GM19240 (cell line): Measurements from ENCODE around the gene AUH.

Source experiments
- DNase-seq: peaks from one replicate; pipeline ENCODE4 v3.0.0; 2011; ENCODE audit warnings: low spot score; ENCODE audit not compliant: insufficient read length

AUH gene

DNA sequence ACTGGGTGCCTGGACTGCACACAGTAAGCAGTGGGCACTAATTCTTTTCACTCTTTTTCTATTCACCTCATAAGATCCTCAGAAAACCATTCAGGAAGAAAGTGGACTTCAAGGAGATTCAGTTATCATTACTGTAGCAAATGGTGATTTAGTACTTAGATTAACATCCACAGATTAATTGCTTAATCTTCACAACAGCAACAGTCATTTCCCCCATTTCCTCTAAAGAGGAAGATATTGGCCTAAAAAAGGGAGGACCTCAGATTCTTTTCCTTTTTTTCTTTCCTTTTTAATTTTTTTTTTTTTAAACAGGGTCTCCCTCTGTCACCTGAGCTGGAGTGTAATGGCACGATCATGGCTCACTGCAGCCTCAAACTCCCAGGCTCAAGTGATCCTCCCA lies 64.4 kb downstream of the AUH start:
- no peak for DNase-seq

DNA sequence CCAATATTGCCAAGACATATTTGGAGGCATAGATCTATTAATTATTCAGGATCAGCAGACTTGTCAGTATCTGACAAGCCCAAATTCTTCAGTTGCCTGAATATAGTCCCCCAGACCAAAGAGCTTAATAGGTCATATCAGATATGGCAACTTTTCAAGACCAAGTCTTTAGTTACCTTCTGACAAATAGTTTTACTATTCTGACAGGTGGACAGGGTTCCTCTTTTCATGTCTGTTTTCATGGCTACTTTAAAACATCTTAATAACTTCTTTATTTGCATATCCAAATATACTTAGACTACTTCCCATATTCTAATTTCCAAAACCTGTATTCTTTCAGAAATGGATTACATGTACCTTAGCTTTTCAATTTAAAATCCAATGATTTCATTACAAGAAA lies 65.4 kb downstream of the AUH start:
- DNase-seq = no peak

DNA sequence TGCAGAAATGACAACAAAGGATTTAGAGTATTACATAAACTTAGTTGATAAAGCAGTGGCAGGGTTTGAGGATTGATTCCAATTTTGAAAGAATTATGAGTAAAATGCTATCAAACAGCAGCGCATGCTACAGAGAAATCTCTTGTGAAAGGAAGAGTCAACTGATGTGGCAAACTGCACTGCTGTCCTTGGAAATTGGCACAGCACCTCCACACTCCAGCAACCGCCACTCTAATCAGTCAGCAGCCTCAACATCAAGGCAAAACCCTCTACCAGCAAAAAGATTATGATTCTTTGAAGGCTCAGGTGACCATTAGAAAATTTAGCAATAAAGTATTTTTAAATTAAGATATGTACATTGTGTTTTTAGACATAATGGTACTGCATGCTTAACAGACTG lies 66.4 kb downstream of the AUH start:
- DNase-seq = no peak

DNA sequence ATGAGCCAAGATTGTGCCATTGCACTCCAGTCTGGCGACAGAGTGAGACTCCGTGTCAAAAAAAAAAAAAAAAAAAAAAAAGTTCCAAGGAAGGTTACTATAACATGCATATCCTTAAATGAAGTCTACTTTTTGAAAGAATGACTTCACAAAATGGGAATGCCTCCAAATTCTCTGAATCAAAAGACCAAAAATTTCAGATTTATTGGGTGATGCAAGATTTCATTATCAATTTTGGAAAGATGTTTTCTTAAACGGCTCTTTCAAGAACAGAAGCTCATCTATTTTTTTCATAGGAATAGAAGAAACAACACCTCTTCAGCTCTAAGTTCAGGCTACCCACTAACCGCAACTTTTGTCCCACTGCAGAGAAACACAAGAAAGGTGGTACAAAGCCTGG lies 69.9 kb downstream of the AUH start:
- no peak for DNase-seq

DNA sequence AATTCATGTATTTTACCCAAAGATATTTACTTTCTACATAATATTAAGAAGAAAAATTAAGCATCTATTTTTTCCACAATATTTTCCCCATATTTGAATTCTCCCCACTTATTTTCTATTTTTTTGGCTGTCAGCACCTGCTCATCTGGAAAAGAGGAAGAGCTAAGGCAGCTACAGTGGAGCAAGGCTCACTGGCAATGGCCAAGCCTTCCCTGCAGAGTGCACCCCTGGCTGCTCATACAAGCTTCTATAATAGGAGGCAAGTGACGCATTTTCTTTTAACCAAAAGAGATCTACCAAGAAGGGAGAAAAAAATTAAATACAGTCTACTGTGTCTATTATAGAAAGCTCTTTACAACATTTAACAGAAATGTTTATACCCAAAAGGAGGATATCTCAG lies 72.5 kb downstream of the AUH start:
- no peak for DNase-seq

DNA sequence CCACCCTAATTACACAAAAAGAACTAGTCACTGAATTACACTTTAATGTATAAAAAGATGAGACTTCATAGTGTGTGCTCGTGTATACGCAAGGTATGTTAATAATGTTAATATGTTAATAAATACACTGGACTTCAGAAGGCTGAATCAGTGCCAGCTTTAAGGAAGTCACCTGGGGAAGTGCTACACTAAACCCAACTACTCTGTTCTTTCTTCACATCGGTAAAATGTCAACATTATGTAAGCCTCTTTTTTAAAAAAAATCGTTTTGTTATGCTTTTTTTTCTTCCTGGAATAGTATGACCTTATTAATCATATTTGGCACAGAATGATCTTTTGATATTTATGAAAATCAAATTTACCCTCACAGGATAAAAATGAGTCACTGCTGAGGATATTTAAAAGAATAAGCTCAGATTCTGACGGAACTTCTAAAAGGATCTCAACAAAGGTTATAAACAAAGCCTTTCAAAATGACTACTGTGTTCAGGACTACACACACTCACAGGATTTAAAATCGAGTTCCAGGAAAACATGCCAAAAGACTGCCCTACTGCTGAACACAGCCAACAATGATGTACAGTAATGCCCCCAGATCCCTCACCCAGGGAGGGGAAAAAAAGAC lies 75.9 kb downstream of the AUH start:
- DNase-seq = no peak

DNA sequence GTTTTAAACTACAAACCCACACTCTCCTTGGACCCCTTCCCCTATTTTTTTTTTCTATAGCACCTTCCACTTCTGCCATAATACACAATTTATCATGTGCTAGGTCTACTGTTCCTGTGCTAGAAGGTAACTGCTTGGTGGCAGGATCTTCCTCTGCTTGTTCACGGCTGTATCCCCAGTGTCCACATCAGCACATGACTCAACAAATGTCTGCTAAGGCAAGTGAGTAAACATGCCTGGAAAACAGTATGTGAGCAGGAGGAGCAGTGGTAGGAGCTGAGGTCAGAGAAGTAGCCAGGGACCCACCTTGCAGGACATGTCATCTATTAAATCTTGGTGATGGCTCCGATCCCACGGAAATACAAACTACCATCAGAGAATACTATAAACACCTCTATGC lies 79.4 kb downstream of the AUH start:
- no peak for DNase-seq

DNA sequence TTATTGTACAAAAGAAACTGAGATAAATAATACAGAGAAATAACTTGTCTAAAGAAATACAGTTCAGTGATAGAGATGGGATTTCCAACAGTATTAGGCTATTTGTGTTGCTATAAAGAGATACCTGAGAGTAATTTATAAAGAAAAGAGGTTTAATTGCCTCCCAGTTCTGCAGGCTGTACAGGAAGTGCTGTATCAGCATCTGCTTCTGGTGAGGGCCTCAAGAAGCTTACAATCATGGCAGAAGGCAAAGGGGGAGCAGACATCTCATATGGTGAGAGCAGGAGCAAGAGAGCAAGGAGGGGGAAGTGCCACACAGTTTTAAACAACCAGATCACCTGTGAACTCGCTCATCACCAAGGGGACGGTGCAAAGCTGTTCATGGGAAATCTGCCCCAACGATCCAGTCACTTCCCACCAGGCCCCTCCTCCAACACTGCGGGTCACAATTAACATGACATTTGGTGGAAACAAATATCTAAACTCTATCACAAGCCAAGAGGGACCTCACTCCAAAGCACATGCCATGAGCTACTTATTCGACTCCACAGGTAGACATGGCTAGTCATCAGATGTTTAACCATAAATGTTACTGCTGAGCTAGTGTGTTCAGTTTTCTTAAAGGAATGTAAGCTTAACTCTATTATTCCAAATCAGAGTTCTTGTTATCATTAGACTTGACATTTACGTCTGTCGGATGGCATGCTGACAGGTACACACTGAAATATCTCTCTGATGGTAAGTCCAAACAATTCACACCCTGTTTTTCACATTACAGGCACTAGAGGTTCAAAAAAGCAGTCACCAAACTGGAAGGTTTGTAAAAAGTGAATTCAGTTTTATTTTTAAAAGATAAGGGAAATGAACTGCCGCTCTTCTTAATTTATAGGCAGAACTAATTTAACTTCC lies 82.2 kb downstream of the AUH start:
- no peak for DNase-seq

DNA sequence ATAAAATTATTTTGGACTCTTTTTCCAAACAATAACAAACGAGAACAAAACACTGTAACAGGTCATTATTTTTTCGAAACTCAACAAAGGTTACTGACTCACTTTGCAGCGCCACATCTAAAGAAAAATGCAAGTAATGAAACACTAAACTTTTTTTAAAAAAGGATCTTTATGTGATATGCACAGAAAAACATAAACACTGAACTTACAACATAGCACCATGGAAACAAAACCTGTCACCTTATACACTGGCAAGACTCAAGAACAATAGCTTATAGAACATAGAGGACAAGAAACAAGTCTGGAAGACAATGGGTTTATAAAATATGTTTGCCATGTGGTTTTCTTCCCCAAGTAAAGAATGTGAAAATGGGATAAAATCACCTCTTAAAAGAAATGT lies 85.2 kb downstream of the AUH start:
- no peak for DNase-seq

DNA sequence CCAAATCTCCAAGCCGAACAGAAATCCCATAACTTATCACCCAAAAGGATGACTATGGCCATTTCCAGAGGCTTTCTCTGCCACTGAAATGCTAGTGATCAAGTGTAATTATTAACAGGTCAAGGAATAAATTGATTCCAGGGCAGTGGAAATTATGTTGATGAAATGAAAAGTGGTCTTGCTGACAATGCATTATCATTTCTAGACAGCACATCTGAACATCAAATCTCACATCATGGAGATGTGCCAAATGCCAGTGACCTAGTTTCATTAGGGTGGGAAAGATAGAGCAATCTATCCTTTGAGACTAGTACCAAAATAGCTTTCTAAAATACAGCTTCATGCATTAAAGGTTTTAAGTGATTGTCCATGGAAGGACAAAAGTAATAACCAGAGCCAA lies 86.1 kb downstream of the AUH start:
- no peak for DNase-seq

DNA sequence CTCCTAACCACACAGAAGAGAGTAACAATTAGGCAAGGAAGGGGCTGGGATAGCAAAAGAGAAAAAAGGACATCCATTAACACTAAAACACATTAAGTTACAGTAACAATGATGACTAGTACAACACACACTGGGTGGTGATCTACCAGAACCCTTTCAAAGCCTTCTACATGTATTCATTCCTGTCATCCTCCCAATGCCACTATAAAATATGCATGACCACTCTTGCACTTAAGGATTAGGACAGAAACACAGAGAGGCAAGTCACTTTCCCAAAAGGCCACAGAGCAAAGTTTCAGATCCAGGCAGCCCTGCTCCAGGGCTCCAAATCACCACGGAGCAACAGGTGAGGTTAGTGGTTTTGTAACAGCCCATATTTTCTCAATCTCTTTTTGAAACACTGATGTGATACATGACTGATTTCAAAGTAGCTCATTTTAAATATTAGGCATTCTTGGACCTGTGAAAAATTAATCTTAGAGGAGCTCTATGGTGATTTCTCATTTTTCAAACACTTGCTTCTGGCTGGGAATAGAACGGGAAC lies 86.7 kb downstream of the AUH start:
- DNase-seq = no peak

DNA sequence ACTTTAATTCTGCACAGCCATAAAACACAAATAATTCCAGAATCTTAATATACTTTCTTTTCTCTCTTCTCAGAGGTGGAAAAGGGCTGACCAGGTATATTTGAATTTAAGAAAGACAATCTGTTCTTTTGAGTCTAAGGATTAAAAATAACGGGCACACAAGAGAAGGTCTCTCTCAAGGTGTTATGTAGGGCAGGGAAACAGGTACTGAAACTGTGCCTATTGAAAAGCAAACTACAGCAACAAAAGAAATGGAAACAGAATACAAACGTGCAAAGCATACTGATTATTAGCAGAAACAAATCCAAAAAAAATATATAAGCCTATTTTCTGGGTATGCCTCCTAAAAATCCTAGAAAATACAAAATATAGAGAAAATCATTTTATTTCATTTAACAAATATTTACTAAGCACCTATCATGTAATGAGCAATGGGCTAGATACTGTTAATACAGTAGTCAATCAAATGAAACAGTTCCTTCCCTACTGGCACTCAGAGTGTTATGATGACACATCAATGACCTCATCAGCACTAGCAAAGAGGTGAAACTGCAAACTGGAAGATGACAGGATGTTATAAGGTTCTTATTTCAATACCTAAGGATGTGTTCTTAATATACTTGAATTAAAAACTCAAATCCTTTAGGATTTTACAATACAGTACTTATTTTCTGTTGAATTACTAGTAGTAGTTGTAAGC lies 87.7 kb downstream of the AUH start:
- DNase-seq = no peak

DNA sequence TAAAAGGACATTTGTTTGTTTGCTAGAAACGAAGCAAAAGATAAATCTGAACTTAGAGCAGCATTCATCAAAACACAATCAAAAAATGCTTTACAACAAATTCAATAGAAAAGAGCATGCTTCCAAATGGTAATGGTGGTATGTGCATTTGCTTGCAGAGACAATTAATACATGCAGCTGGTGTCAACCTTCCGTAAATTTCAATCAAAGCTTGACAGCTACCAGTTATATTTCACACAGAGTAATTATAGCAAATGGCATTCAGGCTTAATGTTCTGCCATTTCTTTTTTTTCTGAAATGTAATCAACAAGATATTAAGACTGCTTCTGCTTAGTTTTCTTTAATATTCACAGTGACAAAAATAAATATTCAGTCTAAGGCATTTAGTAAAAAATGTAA lies 90.6 kb downstream of the AUH start:
- no peak for DNase-seq

DNA sequence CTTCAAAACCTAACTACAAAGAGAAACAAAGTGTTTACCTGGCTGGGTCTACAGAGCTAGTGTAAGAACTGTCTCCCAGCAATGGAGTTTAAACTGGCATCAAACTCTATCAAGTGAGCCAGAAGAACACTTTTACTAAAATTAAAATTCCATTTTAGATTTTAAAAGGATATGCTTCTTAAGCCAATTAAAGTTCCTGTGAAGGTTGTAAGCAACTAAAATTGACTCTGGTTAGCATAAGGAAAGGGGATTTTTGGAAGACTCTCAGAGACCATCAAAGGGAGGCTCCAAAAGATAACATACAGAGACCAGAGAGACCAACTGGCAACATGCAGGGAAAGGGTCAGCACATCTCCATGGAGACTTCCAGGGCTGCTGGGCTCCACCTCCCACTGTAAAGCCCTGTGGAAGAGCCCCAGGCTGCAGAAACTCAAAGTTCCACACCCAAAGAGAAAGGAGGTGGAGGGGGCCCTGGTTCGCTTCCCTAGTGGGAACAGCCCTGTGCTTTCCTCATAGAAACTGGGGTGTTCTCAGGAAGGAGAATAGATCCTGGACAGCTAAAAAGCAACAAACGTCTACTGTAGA lies 91.7 kb downstream of the AUH start:
- no peak for DNase-seq

DNA sequence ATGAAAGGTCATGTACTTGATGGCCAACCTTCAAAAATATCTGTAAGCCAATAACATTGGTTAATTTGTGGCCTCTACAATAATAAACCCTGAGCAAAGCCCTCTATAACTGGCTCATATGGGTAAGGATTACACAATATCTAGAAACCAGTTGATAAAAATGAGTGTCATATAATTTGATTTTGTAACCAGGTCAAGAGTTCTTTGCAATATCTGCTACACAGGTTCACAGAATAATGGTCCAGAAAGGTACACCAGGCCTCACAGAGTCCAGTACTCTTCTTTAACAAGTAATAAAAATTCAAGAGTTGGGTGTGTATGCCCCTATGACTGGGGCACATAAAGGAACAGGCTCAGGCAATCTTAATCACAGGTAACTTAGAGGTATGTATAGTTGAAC lies 95.3 kb downstream of the AUH start:
- no peak for DNase-seq

DNA sequence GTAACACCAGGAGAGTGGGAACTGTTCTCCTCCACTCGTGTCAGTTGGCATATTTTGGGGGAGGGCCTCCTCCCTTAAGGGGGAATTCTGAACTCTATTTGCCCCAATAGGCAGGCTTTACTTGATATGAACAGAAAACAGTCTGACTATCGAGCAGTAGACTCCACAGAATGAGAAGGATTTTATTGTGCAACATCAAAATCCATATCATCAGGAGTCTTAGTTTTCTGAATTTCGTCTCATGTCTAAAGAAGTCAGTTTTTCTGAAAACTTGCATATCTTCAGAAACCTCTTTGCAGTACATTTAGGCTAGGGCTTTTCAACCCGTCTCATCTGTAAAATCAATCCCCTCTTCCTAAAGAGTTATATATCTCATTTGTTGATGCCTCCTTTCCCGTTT lies 96.2 kb downstream of the AUH start:
- no peak for DNase-seq

DNA sequence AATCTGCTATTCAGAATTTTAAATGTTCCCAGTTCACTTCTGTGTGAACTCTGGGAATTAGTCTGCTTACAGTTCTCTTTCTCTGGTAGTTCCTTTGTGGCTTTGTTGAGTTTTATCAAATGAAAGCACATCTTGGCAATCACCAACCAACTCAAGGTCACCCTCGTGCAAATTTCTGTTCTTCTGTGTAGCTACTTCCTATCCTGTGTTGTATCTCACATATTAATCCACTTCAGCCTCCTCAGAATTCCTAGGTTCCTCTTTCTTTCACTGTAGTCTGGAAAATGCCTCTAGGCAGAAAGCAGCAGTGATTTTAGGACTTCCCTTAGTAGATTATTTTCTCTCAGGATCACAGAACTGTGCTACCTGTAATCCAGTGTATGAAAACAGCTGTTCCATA lies 100.3 kb downstream of the AUH start:
- DNase-seq = no peak

DNA sequence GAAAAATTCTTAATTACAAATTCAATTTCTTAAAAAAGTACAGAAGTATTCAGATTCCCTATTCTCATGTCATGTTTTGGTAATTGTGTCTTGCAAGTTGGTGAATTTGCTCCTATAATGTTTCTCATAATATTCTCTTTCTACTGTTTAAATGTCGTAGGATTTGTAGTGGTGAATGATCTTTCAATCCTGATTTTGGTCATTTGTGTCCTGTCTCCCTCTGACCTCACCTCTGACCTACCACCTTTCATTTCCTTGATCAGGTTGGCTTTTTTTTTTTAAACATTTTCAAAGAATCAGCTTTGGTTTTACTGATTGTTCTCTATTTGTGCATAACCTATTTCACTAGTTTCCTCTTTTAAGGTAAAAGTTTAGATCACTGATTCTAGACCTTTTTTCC lies 102.6 kb downstream of the AUH start:
- DNase-seq = no peak

DNA sequence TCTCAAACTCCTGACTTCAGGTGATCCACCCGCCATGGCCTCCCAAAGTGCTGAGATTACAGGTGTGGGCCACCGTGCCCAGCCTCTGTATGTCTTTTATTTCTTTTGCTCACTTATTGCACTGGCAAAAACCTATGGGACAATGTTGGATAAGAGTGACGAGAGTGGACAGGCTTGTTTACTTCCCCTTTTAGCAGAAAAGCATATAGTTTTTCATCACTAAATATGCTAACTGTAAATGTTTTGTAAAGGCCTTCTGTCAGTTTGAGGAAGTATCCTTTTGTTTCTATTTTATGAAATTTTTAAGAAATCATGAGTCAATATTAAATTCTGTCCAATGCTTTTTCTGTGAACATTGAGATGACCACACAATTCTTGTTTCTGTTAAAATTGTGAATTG lies 103.3 kb downstream of the AUH start:
- no peak for DNase-seq

DNA sequence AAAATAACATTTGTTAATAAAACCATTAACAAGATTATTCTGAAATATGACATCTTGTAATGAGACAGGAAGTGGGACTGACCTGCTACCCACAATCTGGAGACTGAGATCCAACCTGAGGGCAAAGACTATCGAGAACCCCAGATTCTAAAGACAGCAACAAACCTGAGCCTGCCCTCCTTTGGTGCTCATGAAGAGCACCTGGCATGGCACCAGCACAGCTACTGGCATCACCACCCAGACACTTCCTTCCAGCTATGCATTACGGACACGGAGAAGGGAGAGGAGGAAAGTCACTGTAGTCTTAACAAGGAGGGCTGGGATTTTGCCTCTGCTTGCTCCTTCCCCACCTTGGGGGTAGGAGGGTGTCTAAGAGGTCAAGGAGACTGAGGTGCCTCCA lies 105.5 kb downstream of the AUH start:
- DNase-seq = no peak

DNA sequence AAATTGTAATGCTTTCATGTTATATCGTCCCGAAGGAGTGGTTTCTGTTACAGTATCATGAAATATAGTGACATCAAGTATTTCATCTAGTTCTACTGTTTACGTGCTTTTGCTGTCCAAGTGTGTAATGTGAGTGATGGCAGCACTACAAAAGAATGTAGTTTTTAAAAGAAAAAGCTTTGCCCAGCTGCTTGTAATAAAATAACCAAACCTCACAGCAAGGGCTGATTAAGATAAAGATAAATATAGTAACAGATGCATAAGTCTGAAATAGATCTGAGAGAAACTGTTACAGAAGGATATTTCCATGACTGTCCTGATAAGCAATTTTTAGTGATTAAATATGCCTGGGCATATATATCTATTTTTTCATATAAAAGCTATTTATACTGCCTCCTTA lies 106.4 kb downstream of the AUH start:
- no peak for DNase-seq

DNA sequence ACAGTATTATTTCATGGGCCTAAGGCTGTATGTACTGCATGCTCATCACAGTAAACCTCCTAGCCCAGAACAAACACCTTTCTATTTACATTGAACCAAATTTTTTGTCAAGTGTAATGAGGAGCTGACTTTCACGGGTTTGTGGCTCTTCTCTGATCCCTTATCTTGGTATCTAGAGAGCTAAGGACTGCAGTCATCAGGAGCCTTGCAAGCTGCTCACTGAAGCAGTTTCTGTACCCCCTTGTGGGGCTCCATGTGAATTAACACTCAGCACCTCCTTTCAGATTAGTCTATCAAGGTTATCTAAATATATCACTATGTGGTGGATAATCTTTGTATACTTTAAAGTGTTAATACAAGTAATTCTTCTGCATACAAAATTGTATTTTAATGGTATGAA lies 108.2 kb downstream of the AUH start:
- no peak for DNase-seq
